Measurements from ENCODE around the gene LINGO3.

The LINGO3 gene

GRCh38 chr19:2261438-2262172, 46.3 kb downstream of the LINGO3 start:
- peak in 1 of 3 donors; percentile 46 for DNase-seq
- Histone ChIP-seq H3K4me3 (ENCODE audit: insufficient read depth, low read depth, low read length, poor library complexity, severe bottlenecking) (no peak overlapping the region), H3K4me1 (ENCODE audit: control insufficient read depth, insufficient read depth, low read length, poor library complexity, severe bottlenecking) (peaks cover 22% of the 10 kb centered on the region), H3K27me3 (replicated peaks; ENCODE audit: control insufficient read depth, insufficient read depth, low read length, poor library complexity, severe bottlenecking) (no peaks in the 10 kb centered on the region), H3K36me3 (ENCODE audit: control insufficient read depth, insufficient read depth, low read length) (no peaks in the 10 kb centered on the region), H3K27ac (ENCODE audit: insufficient read depth, low read length, poor library complexity, severe bottlenecking) (no peak overlapping the region), H3K9me3 (ENCODE audit: control insufficient read depth, low read length) (no peaks in the 10 kb centered on the region)

GRCh38 chr19:2260341-2260805, 47.6 kb downstream of the LINGO3 start:
- H3K36me3 ChIP-seq (ENCODE audit: control insufficient read depth, insufficient read depth, low read length): no peaks in the 10 kb centered on the region
- peaks cover 22% of the 10 kb centered on the region for H3K4me1 ChIP-seq (ENCODE audit: control insufficient read depth, insufficient read depth, low read length, poor library complexity, severe bottlenecking)
- H3K9me3 ChIP-seq (ENCODE audit: control insufficient read depth, low read length): no peaks in the 10 kb centered on the region
- no peaks in the 10 kb centered on the region for H3K27me3 ChIP-seq (replicated peaks; ENCODE audit: control insufficient read depth, insufficient read depth, low read length, poor library complexity, severe bottlenecking)
- no peak for DNase-seq
- no peak overlapping the region for H3K4me3 ChIP-seq (ENCODE audit: insufficient read depth, low read depth, low read length, poor library complexity, severe bottlenecking)
- H3K27ac ChIP-seq (ENCODE audit: insufficient read depth, low read length, poor library complexity, severe bottlenecking): peak overlapping the region; percentile 32

- Histone ChIP-seq H3K9me3 (ENCODE audit: control insufficient read depth, low read length) (no peaks in the 10 kb centered on the region), H3K36me3 (ENCODE audit: control insufficient read depth, insufficient read depth, low read length) (no peaks in the 10 kb centered on the region), H3K4me1 (ENCODE audit: control insufficient read depth, insufficient read depth, low read length, poor library complexity, severe bottlenecking) (peaks cover 22% of the 10 kb centered on the region), H3K4me3 (ENCODE audit: insufficient read depth, low read depth, low read length, poor library complexity, severe bottlenecking) (no peak overlapping the region), H3K27ac (ENCODE audit: insufficient read depth, low read length, poor library complexity, severe bottlenecking) (no peak overlapping the region), H3K27me3 (replicated peaks; ENCODE audit: control insufficient read depth, insufficient read depth, low read length, poor library complexity, severe bottlenecking) (no peaks in the 10 kb centered on the region)
- no peak for DNase-seq
These were observed 48.6 kb downstream of the LINGO3 start for GRCh38 chr19:2259336-2259735.
